H9 (cell line): ENCODE measurements around the gene ACAP1. TPM values are rescaled to one million over a fixed set of nuclear protein-coding genes. Genes with fewer than 3 reads are reported as not detected.
A peak's percentile ranks its signal among the peaks of the same experiment; 100 is the strongest.

Source experiments
- DNase-seq: peaks from one replicate; pipeline ENCODE4 v3.0.0-alpha.2; 2017
- H2AFZ ChIP-seq: one replicate; pipeline ENCODE4 v1.6.1; 2013; ENCODE audit warnings: mild to moderate bottlenecking, low read length, control low read depth, moderate library complexity
- H2AK5ac ChIP-seq: 2 replicates; pipeline ENCODE4 v1.6.1; 2013; ENCODE audit warnings: low read length, control low read depth, mixed read lengths; ENCODE audit not compliant: insufficient read length
- H2BK120ac ChIP-seq: one replicate; pipeline ENCODE4 v1.6.1; 2013; ENCODE audit warnings: low read depth, mild to moderate bottlenecking, low read length, control low read depth, inconsistent platforms; ENCODE audit not compliant: poor library complexity, severe bottlenecking
- H2BK12ac ChIP-seq: 2 replicates; pipeline ENCODE4 v1.6.1; 2013; ENCODE audit warnings: low read length, control low read depth, mixed read lengths, low read depth; ENCODE audit not compliant: insufficient read length
- H2BK15ac ChIP-seq: 2 replicates; pipeline ENCODE4 v1.6.1; 2013; ENCODE audit warnings: low read depth, low read length, control low read depth
- H2BK20ac ChIP-seq: one replicate; pipeline ENCODE4 v1.6.1; 2013; ENCODE audit warnings: low read depth, mild to moderate bottlenecking, low read length, control low read depth, inconsistent platforms; ENCODE audit not compliant: poor library complexity, severe bottlenecking
- H2BK5ac ChIP-seq: 2 replicates; pipeline ENCODE4 v1.6.1; 2013; ENCODE audit warnings: low read length, control low read depth, mixed read lengths; ENCODE audit not compliant: insufficient read length
- H3K14ac ChIP-seq: 2 replicates; pipeline ENCODE4 v1.6.1; 2013; ENCODE audit warnings: low read length, control low read depth; ENCODE audit not compliant: insufficient read depth
- H3K18ac ChIP-seq: 2 replicates; pipeline ENCODE4 v1.6.1; 2013; ENCODE audit warnings: low read depth, mild to moderate bottlenecking, mixed read lengths, low read length, control low read depth; ENCODE audit not compliant: insufficient read length
- H3K23ac ChIP-seq: 2 replicates; pipeline ENCODE4 v1.6.1; 2013; ENCODE audit warnings: low read length, control low read depth, mixed read lengths, low read depth; ENCODE audit not compliant: insufficient read length
- H3K23me2 ChIP-seq: 2 replicates; pipeline ENCODE4 v1.6.1; 2013; ENCODE audit warnings: low read depth, mild to moderate bottlenecking, mixed read lengths, low read length, control low read depth; ENCODE audit not compliant: insufficient read length, poor library complexity, severe bottlenecking
- H3K27ac ChIP-seq: 2 replicates; pipeline ENCODE4 v1.5.1; 2013; ENCODE audit warnings: low read length, control low read depth, mixed read lengths, low read depth; ENCODE audit not compliant: insufficient read length
- H3K27me3 ChIP-seq: 2 replicates; pipeline ENCODE4 v1.6.1; 2013; ENCODE audit warnings: low read length, control low read depth, inconsistent platforms; ENCODE audit not compliant: insufficient read depth
- H3K4ac ChIP-seq: 2 replicates; pipeline ENCODE4 v1.6.1; 2013; ENCODE audit warnings: low read depth, mild to moderate bottlenecking, control low read depth, inconsistent platforms, low read length, moderate library complexity
- H3K4me1 ChIP-seq: 2 replicates; pipeline ENCODE4 v1.6.1; 2013; ENCODE audit warnings: low read length, control low read depth, inconsistent platforms; ENCODE audit not compliant: insufficient read depth
- H3K4me2 ChIP-seq: 2 replicates; pipeline ENCODE4 v1.6.1; 2013; ENCODE audit warnings: low read length, control low read depth, mixed read lengths; ENCODE audit not compliant: insufficient read length, insufficient read depth
- H3K56ac ChIP-seq: 2 replicates; pipeline ENCODE4 v1.6.1; 2013; ENCODE audit warnings: low read depth, mild to moderate bottlenecking, mixed read lengths, low read length, control low read depth; ENCODE audit not compliant: insufficient read length
- H3K79me1 ChIP-seq: 2 replicates; pipeline ENCODE4 v1.6.1; 2013; ENCODE audit warnings: low read depth, mild to moderate bottlenecking, moderate library complexity, low read length, control low read depth, inconsistent platforms; ENCODE audit not compliant: insufficient read depth, poor library complexity, severe bottlenecking
- H3K79me2 ChIP-seq: 2 replicates; pipeline ENCODE4 v1.6.1; 2013; ENCODE audit warnings: low read length, control low read depth, inconsistent platforms; ENCODE audit not compliant: insufficient read depth
- H3K9ac ChIP-seq: 2 replicates; pipeline ENCODE4 v1.6.1; 2013; ENCODE audit warnings: low read length, control low read depth, mixed read lengths; ENCODE audit not compliant: insufficient read length; ENCODE audit errors: extremely low read depth
- H3K9me3 ChIP-seq: one replicate; pipeline ENCODE4 v1.6.1; 2013; ENCODE audit warnings: low read depth, low read length, inconsistent platforms; ENCODE audit not compliant: control insufficient read depth
- H3T11ph ChIP-seq: one replicate; pipeline ENCODE4 v1.6.1; 2013; ENCODE audit warnings: mild to moderate bottlenecking, low read length, control low read depth, inconsistent platforms
- H4K20me1 ChIP-seq: one replicate; pipeline ENCODE4 v1.6.1; 2013; ENCODE audit not compliant: control insufficient read depth, insufficient read length, insufficient read depth
- H4K5ac ChIP-seq: 2 replicates; pipeline ENCODE4 v1.6.1; 2013; ENCODE audit warnings: low read depth, mild to moderate bottlenecking, mixed read lengths, low read length, control low read depth; ENCODE audit not compliant: insufficient read length
- H4K8ac ChIP-seq: replicated peaks from 2 replicates; pipeline ENCODE4 v1.6.1; 2013; ENCODE audit warnings: low read length, control low read depth, mixed read lengths, low read depth; ENCODE audit not compliant: insufficient read length
- H4K91ac ChIP-seq: 2 replicates; pipeline ENCODE4 v1.6.1; 2013; ENCODE audit warnings: low read depth, mild to moderate bottlenecking, moderate library complexity, mixed read lengths, low read length, control low read depth; ENCODE audit not compliant: insufficient read length
- H3K27ac Mint-ChIP-seq, 3 experiments: 2 replicates in 2 of 3; 3 replicates in 1 of 3; pipeline ENCODE4 v1.8.0; 2020 to 2021; ENCODE audit warnings: mixed read lengths in 3 of 3, mild to moderate bottlenecking in 1 of 3, moderate library complexity in 1 of 3
- H3K27me3 Mint-ChIP-seq: 2 replicates; pipeline ENCODE4 v1.8.0; 2021; ENCODE audit warnings: low read depth, mild to moderate bottlenecking, moderate library complexity, mixed read lengths
- H3K36me3 Mint-ChIP-seq, 3 experiments: 2 replicates in 2 of 3; 3 replicates in 1 of 3; pipeline ENCODE4 v1.8.0; 2020 to 2021; ENCODE audit warnings: low read depth in 3 of 3, mixed read lengths in 3 of 3; ENCODE audit not compliant: insufficient read depth in 1 of 3
- H3K4me1 Mint-ChIP-seq, 2 experiments: 2 replicates each; pipeline ENCODE4 v1.8.0; 2020; ENCODE audit warnings: mixed read lengths in 2 of 2
- H3K4me3 Mint-ChIP-seq, 2 experiments: 2 replicates in 1 of 2; 3 replicates in 1 of 2; pipeline ENCODE4 v1.8.0; 2020 to 2021; ENCODE audit warnings: mild to moderate bottlenecking in 2 of 2, mixed read lengths in 2 of 2, moderate library complexity in 1 of 2
- H3K9me3 Mint-ChIP-seq, 2 experiments: 2 replicates in 1 of 2; 3 replicates in 1 of 2; pipeline ENCODE4 v1.8.0; 2020; ENCODE audit warnings: mild to moderate bottlenecking in 2 of 2, mixed read lengths in 2 of 2, moderate library complexity in 1 of 2
- WGBS: extraction: QIAGEN DNeasy Blood & Tissue Kit; methylation state at CpG from one replicate; pipeline ENCODE4 v1.1.7; 2013; ENCODE audit warnings: missing lambda C conversion rate, low lambda C conversion rate, mixed read lengths; ENCODE audit not compliant: insufficient read length; ENCODE audit errors: extremely low coverage; 5-methylcytosine and 5-hydroxymethylcytosine counted together
- total RNA-seq: library from RNA; stranded (reverse); gene quantifications from 2 replicates; pipeline ENCODE4 v1.2.1, GENCODE V29; 2021
- TF ChIP-seq, protein P1 (sequence below): fragments of 200-600 bp; sonication (generic); conservative IDR thresholded peaks from 3 replicates; pipeline ENCODE4 v1.8.0; 2021; ENCODE audit warnings: antibody characterized with exemption, mild to moderate bottlenecking

The ACAP1 gene
- total RNA-seq, 1 experiment from 2014 or later, result 18.2 TPM

DNA sequence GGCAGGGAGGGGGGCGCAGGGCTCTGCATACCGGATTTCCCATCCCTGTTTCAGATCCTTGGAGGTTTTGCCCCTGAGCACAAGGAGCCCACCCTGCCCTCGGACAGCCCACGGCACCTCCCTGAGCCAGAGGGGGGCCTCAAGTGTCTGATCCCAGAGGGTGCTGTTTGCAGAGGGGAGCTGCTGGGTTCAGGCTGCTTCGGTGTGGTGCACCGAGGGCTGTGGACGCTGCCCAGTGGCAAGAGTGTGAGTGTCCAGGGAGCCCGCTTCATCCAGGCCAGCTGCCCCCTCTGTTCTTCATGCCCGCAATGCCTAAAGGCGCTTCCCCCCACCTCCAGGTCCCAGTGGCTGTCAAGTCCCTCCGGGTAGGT lies 47.0 kb downstream of the ACAP1 start:
- Histone ChIP-seq H3K9ac (no peak overlapping the region), H3K27ac (no peak overlapping the region), H4K5ac (no peak overlapping the region), H2BK20ac (no peak overlapping the region), H2BK120ac (no peak overlapping the region), H3K4me1 (no peaks in the 10 kb centered on the region), H3K79me2 (no peaks in the 10 kb centered on the region), H3K56ac (no peak overlapping the region), H2AFZ (no peak overlapping the region), H2BK12ac (no peak overlapping the region), H3K23me2 (peaks cover 17% of the 10 kb centered on the region), H3K9me3 (no peaks in the 10 kb centered on the region), H3K14ac (no peak overlapping the region; the same call in 1 of the 2 replicates), H4K8ac (no peak overlapping the region), H3K23ac (no peak overlapping the region), H3K4me2 (peak overlapping the region; percentile 57), H2BK15ac (no peak overlapping the region), H2AK5ac (no peak overlapping the region), H4K20me1 (no peaks in the 10 kb centered on the region), H3K4ac (no peak overlapping the region), H3T11ph (no peak overlapping the region), H3K18ac (no peak overlapping the region), H4K91ac (no peak overlapping the region), H2BK5ac (no peak overlapping the region), H3K79me1 (no peaks in the 10 kb centered on the region), H3K27me3 (peaks cover 11% of the 10 kb centered on the region; the same call in 1 of the 2 replicates)
- Mint-ChIP-seq H3K27ac (no peak overlapping the region), H3K27me3 (peaks cover 48% of the 10 kb centered on the region), H3K4me3 (peak overlapping the region in 1 of 2 experiments; percentile 28; a peak in 1 of 5 replicates), H3K9me3 (peaks cover 5 to 7% of the 10 kb centered on the region in 2 experiments), H3K36me3 (peaks cover 7 to 27% (median 26%) of the 10 kb centered on the region in 3 experiments; a peak in 6 of 7 replicates), H3K4me1 (peaks cover 21 to 25% of the 10 kb centered on the region in 2 experiments)
- DNase-seq, result no peak
- WGBS, result no CpG with 5 or more reads among the region's 11 CpGs
- TF ChIP-seq, protein P1, sequence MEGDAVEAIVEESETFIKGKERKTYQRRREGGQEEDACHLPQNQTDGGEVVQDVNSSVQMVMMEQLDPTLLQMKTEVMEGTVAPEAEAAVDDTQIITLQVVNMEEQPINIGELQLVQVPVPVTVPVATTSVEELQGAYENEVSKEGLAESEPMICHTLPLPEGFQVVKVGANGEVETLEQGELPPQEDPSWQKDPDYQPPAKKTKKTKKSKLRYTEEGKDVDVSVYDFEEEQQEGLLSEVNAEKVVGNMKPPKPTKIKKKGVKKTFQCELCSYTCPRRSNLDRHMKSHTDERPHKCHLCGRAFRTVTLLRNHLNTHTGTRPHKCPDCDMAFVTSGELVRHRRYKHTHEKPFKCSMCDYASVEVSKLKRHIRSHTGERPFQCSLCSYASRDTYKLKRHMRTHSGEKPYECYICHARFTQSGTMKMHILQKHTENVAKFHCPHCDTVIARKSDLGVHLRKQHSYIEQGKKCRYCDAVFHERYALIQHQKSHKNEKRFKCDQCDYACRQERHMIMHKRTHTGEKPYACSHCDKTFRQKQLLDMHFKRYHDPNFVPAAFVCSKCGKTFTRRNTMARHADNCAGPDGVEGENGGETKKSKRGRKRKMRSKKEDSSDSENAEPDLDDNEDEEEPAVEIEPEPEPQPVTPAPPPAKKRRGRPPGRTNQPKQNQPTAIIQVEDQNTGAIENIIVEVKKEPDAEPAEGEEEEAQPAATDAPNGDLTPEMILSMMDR, result no peak
